B cell (primary cell): ENCODE data around the gene ANKRD23. TPM values are rescaled to one million over a fixed set of nuclear protein-coding genes. Genes with fewer than 3 reads are reported as not detected.

ENCODE experiments used
- ATAC-seq: fragments of 200-7000 bp; cut with Tn5 transposase; one replicate; pipeline ENCODE4 v1.10.0; 2021; ENCODE audit warnings: low read depth, mild to moderate bottlenecking, moderate number of reproducible peaks, moderate library complexity
- CTCF ChIA-PET: fragments of 350-600 bp; sonication (Branson Sonifier 250); formaldehyde crosslinking; loops from one replicate; lab custom pipeline; 2021; ENCODE audit warnings: antibody characterized with exemption, inconsistent platforms; lab: Charles Lee
- POLR2A ChIA-PET: fragments of 350-600 bp; sonication (Branson Sonifier 250); formaldehyde crosslinking; loops from one replicate; lab custom pipeline; 2021; ENCODE audit warnings: antibody characterized with exemption; lab: Charles Lee
- DNase-seq: peaks from one replicate; pipeline ENCODE4 v3.0.0; 2013
- H2AFZ ChIP-seq: 2 replicates; pipeline ENCODE4 v1.6.1; 2012; ENCODE audit warnings: mild to moderate bottlenecking, low read depth, low read length; ENCODE audit not compliant: insufficient read depth, poor library complexity, severe bottlenecking
- H3K27ac ChIP-seq, 2 donors: 1 replicate in 1 of 2; 2 replicates in 1 of 2; pipeline ENCODE4 v1.5.1; 2012 to 2013; ENCODE audit warnings: low read length in 2 of 2, mild to moderate bottlenecking in 2 of 2, moderate library complexity in 1 of 2
- H3K27me3 ChIP-seq, 4 experiments: fragments of 200-600 bp in 1 of 4; sonication (generic) in 1 of 4; replicated peaks in 1 of 4; 1 replicate in 2 of 4; 2 replicates in 2 of 4; pipeline versions ENCODE4 v1.6.1 to v1.7.0; 2013 to 2016; ENCODE audit warnings: low read length in 3 of 4, mild to moderate bottlenecking in 2 of 4, mixed read lengths in 1 of 4, moderate library complexity in 1 of 4; ENCODE audit not compliant: insufficient read depth in 4 of 4, control insufficient read depth in 3 of 4; ENCODE audit errors: control extremely low read depth in 1 of 4
- H3K36me3 ChIP-seq, 2 experiments: replicated peaks in 1 of 2; 1 replicate in 1 of 2; 2 replicates in 1 of 2; pipeline versions ENCODE4 v1.6.1 to v1.7.1; 2013; ENCODE audit warnings: low read length in 1 of 2; ENCODE audit not compliant: insufficient read depth in 2 of 2, control insufficient read depth in 1 of 2; ENCODE audit errors: control extremely low read depth in 1 of 2, extremely low read depth in 1 of 2
- H3K4me1 ChIP-seq, 2 donors: fragments of 200-600 bp in 1 of 2; sonication (generic) in 1 of 2; 1 replicate in 1 of 2; 2 replicates in 1 of 2; pipeline versions ENCODE4 v1.5.1 to v1.6.1; 2013 to 2017; ENCODE audit warnings: low read length in 2 of 2; ENCODE audit not compliant: control insufficient read depth in 2 of 2, insufficient read depth in 2 of 2
- H3K4me2 ChIP-seq: replicated peaks from 2 replicates; pipeline ENCODE3; 2012; ENCODE audit warnings: mild to moderate bottlenecking, low read depth, low read length; ENCODE audit not compliant: poor library complexity, severe bottlenecking
- H3K4me3 ChIP-seq, 5 experiments: fragments of 200-600 bp in 1 of 5; sonication (generic) in 1 of 5; 1 replicate in 3 of 5; 2 replicates in 2 of 5; pipeline versions ENCODE4 v1.5.1 to v1.7.0; 2011 to 2016; ENCODE audit warnings: low read length in 4 of 5, mild to moderate bottlenecking in 4 of 5, low read depth in 2 of 5, control low read depth in 1 of 5, moderate library complexity in 1 of 5; ENCODE audit not compliant: insufficient read depth in 1 of 5; ENCODE audit errors: control extremely low read depth in 1 of 5, extremely low read depth in 1 of 5
- H3K79me2 ChIP-seq: fragments of 200-600 bp; sonication (generic); one replicate; pipeline ENCODE4 v1.6.0; 2016; ENCODE audit warnings: low read length; ENCODE audit not compliant: control insufficient read depth, insufficient read depth
- H3K9ac ChIP-seq: fragments of 200-600 bp; sonication (generic); 2 replicates; pipeline ENCODE4 v1.6.1; 2017; ENCODE audit warnings: mild to moderate bottlenecking, low read length, moderate library complexity
- H3K9me3 ChIP-seq, 3 donors: one replicate each; pipeline versions ENCODE4 v1.6.1 to v1.7.1; 2013; ENCODE audit warnings: low read length in 2 of 3; ENCODE audit not compliant: control insufficient read depth in 2 of 3, insufficient read depth in 1 of 3; ENCODE audit errors: control extremely low read depth in 1 of 3
- H4K20me1 ChIP-seq: 2 replicates; pipeline ENCODE4 v1.6.0; 2012; ENCODE audit warnings: mild to moderate bottlenecking, low read length; ENCODE audit not compliant: insufficient read depth, control insufficient read depth, poor library complexity, severe bottlenecking
- H3K27ac Mint-ChIP-seq: one replicate; pipeline ENCODE4 v1.8.0; 2021; ENCODE audit warnings: mixed read lengths
- H3K27me3 Mint-ChIP-seq: one replicate; pipeline ENCODE4 v1.8.0; 2021; ENCODE audit warnings: mixed read lengths
- H3K4me1 Mint-ChIP-seq: one replicate; pipeline ENCODE4 v1.8.0; 2021; ENCODE audit warnings: mixed read lengths
- H3K4me3 Mint-ChIP-seq: one replicate; pipeline ENCODE4 v1.8.0; 2021; ENCODE audit warnings: mixed read lengths
- H3K9me3 Mint-ChIP-seq: one replicate; pipeline ENCODE4 v1.8.0; 2022; ENCODE audit warnings: mixed read lengths; ENCODE audit not compliant: insufficient read depth
- CTCF ChIP-seq: fragments of 200-600 bp; IDR thresholded peaks from one replicate; pipeline ENCODE4 v1.8.0; 2022; ENCODE audit warnings: antibody characterized with exemption, mild to moderate bottlenecking
- EZH2 ChIP-seq: IDR thresholded peaks from 2 replicates; pipeline ENCODE4 v1.6.1; 2012; ENCODE audit warnings: borderline replicate concordance, low read depth, mild to moderate bottlenecking, moderate library complexity, low read length; ENCODE audit not compliant: insufficient read depth, poor library complexity, severe bottlenecking
- WGBS: methylation state at CpG from one replicate; pipeline ENCODE4 v1.1.5; 2013; ENCODE audit warnings: missing lambda C conversion rate; ENCODE audit not compliant: insufficient coverage; 5-methylcytosine and 5-hydroxymethylcytosine counted together
- intact Hi-C: fragments of 100-400 bp; cut with micrococcal nuclease; formaldehyde crosslinking; loops from one replicate; pipeline ENCODE4 v1.10.0; 2022
- polyA plus RNA-seq: library from polyadenylated mRNA; depleted of rRNA; stranded (reverse); fragments of >200 nt; gene quantifications from 2 replicates; pipeline ENCODE4 v1.2.3, GENCODE V29; 2012
- total RNA-seq, 2 donors: library from RNA; stranded (reverse); fragments of 120-200 nt in 1 of 2; gene quantifications; 1 replicate in 1 of 2; 2 replicates in 1 of 2; pipeline versions ENCODE4 v1.2.3 to v1.2.4, GENCODE V29; 2013 to 2022

Gene ANKRD23
- total and polyA plus RNA-seq, 2 donors (not counting 1 experiment from before 2014, with no cell fraction given), result 8.8 to 11.3 TPM

GRCh38 chr2:96819128-96819875, 24.5 kb downstream of the ANKRD23 start:
- no peaks in the 10 kb centered on the region for H3K27me3 Mint-ChIP-seq
- Histone ChIP-seq H2AFZ (no peak overlapping the region), H3K4me2 (peak overlapping the region; percentile 47), H3K9ac (no peak overlapping the region), H4K20me1 (peaks cover 70% of the 10 kb centered on the region), H3K36me3 (peaks cover 0 to 29% of the 10 kb centered on the region in 2 experiments), H3K79me2 (peaks cover 66% of the 10 kb centered on the region), H3K4me1 (peaks cover 34 to 37% of the 10 kb centered on the region in 2 donors), H3K27ac (no peak overlapping the region), H3K4me3 (no peak overlapping the region), H3K9me3 (no peaks in the 10 kb centered on the region), H3K27me3 (no peaks in the 10 kb centered on the region)
- no peaks in the 10 kb centered on the region for H3K9me3 Mint-ChIP-seq
- peak overlapping the region; percentile 6 for H3K27ac Mint-ChIP-seq
- WGBS, result 83% methylated on average over 10 of the region's 10 CpGs
- no peak for ATAC-seq
- intact Hi-C loops, result loop anchor here (5.0 kb wide), 2 partner anchors 282 to 482 kb away; partner anchors contain the start of genes ARID5A and NCAPH
- peaks cover 61% of the 10 kb centered on the region for H3K4me1 Mint-ChIP-seq
- ChIA-PET POLR2A (interaction anchor here (0.6 kb wide), 2 partner anchors 10 to 25 kb away, joined by 4 read pairs; no protein-coding TSS in a partner anchor), CTCF (interaction anchor here (0.8 to 1.4 kb wide), 3 partner anchors 17 to 56 kb away, joined by 3 to 4 read pairs (median 3); no protein-coding TSS in a partner anchor)
- TF ChIP-seq EZH2 (no peak), CTCF (no peak)
- H3K4me3 Mint-ChIP-seq, result peak overlapping the region; percentile 84
- no peak for DNase-seq

GRCh38 chr2:96817882-96818281, 25.9 kb downstream of the ANKRD23 start:
- Histone ChIP-seq H2AFZ (no peak overlapping the region), H3K9me3 (no peaks in the 10 kb centered on the region), H3K27ac (no peak overlapping the region), H3K9ac (peak overlapping the region; percentile 61), H3K4me2 (peak overlapping the region; percentile 87), H3K27me3 (no peaks in the 10 kb centered on the region), H3K36me3 (peaks cover 0 to 17% of the 10 kb centered on the region in 2 experiments), H3K79me2 (peaks cover 57% of the 10 kb centered on the region), H3K4me1 (peaks cover 34 to 37% of the 10 kb centered on the region in 2 donors), H4K20me1 (peaks cover 57% of the 10 kb centered on the region), H3K4me3 (peak overlapping the region in 2 of 5 experiments; percentile 31 to 95)
- peak overlapping the region; percentile 84 for H3K4me3 Mint-ChIP-seq
- H3K4me1 Mint-ChIP-seq, result peaks cover 64% of the 10 kb centered on the region
- intact Hi-C loops, result loop anchor here (2.0 to 5.0 kb wide), 3 partner anchors 77 to 481 kb away; partner anchors contain the start of genes ARID5A, LMAN2L and NCAPH
- POLR2A ChIA-PET, result interaction anchor here (0.6 to 0.7 kb wide), 2 partner anchors 11 to 34 kb away, joined by 3 read pairs; no protein-coding TSS in a partner anchor
- ATAC-seq (no peak), DNase-seq (no peak)
- H3K9me3 Mint-ChIP-seq, result no peaks in the 10 kb centered on the region
- WGBS, result 100% methylated on average over 4 of the region's 8 CpGs
- CTCF ChIA-PET, result interaction anchor here (1.0 to 3.8 kb wide), 3 partner anchors 40 to 55 kb away, joined by 3 to 29 read pairs (median 4); partner anchors contain the start of gene ANKRD39
- H3K27me3 Mint-ChIP-seq, result no peaks in the 10 kb centered on the region
- no peak for TF ChIP-seq EZH2
- TF ChIP-seq CTCF, result no peak
- peak overlapping the region; percentile 70 for H3K27ac Mint-ChIP-seq
